Left lobe of liver (tissue), 2 donors: ENCODE data around the gene IFI27L2. TPM values are rescaled to one million over a fixed set of nuclear protein-coding genes. Genes with fewer than 3 reads are reported as not detected.

Source experiments
- ATAC-seq: fragments of 200-7000 bp; cut with Tn5 transposase; one replicate; pipeline ENCODE4 v1.9.1; 2020; ENCODE audit warnings: mild to moderate bottlenecking, moderate library complexity
- DNase-seq: peaks from one replicate; pipeline ENCODE4 v3.0.0-alpha.2; 2020; ENCODE audit warnings: low spot score
- total RNA-seq: library from RNA; stranded (reverse); gene quantifications from one replicate; pipeline ENCODE4 v1.2.1, GENCODE V29; 2021
- donor health status: DM: no; HTN: no; CAD: no; lungs with moderate emphysema.
- donor health status: DM: no; HTN: yes; CAD: no.

IFI27L2 gene
- total RNA-seq, 1 donor from 2014 or later: 1.2 TPM

DNA sequence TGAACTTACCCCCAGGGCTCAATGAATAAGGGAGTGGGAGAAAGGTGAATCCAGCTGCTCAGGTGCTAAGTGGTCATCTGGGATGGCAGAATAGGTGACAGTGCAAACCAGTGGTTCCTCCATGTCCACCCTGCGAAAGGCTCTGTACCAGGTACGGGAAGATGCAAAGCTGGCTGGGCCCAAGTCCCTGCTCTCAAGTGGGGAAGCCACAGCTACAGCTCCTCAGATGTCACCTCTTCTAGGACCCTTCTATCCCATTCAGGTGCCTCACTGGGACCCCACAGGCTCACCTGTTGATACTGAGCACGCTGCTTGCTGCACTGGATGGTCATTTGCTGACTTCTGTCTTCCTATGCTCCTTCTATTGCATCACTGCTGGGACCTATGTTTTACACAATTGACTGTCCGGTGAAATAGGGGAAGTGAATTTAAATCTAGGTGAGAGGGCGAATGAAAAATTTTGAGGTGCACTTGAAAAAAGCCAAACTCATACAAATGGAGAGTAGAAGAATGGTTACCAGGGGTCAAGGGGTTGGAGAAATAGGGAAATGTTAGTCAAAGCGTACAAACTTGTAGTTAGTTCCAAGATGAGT is 24.4 kb upstream of the IFI27L2 start:
- no peak for ATAC-seq

DNA sequence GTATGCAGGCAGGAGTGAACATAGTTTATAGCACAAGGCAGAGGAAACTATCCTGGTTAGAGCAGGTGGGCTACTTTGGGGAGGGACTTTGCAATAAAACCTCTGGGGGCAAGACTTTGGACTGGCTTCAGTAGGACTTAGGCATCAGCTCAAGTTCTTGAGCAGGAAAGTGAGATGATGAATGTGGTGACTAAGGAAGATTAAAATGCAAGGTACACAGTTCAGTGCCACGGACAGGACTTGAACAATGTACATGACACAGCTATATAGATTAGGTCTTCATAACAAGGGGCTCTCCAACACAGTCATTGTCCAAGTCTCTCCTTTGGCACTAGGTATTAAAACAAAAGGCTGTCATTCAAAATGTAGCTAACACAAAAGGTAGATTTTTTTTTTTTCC is 23.3 kb upstream of the IFI27L2 start:
- ATAC-seq: no peak
- no peak for DNase-seq

More for the DNA sequence above, 24.4 kb upstream of the IFI27L2 start:
- DNase-seq: no peak

GRCh38 chr14:94145902-94146527 is 16.6 kb upstream of the IFI27L2 start:
- ATAC-seq: no peak

DNA sequence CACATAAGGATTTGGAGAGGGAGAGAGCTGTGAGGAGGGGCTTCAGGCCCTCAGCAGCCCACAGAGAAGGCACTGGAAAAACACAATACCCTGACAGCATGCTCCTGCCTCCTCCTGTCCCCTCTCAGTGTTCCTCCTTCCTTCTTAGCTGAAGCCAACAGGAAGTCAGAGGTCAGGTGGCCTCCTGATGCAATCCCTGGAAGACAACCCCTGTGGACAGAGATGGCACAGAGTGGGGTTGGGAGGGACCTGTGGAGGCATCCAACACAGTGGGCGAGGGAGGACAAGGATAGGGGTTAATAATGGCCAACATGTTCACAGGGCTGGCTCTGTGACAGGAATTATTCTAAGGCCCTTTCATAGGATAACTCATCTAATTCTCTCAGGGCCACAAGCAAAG is 15.4 kb upstream of the IFI27L2 start:
- ATAC-seq (peak; percentile 48), DNase-seq (no peak)

More at GRCh38 chr14:94145902-94146527, 16.6 kb upstream of the IFI27L2 start:
- DNase-seq: no peak

DNA sequence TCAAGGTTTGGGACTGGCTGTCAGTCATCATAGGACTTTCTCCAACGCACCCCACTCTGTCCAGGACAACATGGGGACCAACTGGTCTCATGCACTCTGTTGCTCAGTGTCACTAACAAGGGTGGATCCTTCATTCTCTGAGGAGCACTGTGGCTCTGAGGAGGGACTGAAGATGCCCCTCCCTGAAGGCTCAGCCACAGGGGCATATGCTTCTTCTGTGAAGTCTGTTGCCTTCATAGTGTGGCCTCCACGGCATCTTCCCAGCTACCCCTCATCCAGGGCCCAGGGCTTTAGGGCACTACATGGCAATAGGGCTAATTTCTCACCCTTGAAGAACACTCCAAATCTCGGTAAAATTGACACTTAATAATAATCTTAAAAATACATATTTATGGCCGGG is 14.3 kb upstream of the IFI27L2 start:
- DNase-seq (no peak), ATAC-seq (no peak)

GRCh38 chr14:94143239-94143638 is 13.8 kb upstream of the IFI27L2 start:
- DNase-seq (no peak), ATAC-seq (no peak)

GRCh38 chr14:94142836-94143235 is 13.4 kb upstream of the IFI27L2 start:
- no peak for DNase-seq
- ATAC-seq: no peak

DNA sequence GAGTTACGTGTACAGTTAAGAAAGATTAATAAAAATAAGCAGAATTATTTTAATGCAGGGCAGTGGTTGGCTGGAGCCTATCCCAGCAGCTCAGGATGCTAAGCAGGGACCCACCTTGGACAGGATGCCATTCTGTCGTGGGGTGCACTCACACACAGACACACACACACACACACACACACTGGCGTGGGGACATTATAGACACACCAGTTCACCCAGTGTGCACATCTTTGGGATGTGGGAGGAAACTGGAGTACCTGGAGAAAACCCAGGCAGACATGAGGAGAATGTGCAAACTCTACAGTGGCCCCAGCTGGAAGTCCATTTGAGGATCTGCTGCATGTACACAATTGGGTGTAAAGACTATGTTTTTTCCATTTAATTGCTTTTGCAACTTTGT is 12.8 kb upstream of the IFI27L2 start:
- ATAC-seq: no peak
- DNase-seq: no peak

- no peak for DNase-seq
- no peak for ATAC-seq
These were observed 10.0 kb upstream of the IFI27L2 start for GRCh38 chr14:94139421-94139820.

DNA sequence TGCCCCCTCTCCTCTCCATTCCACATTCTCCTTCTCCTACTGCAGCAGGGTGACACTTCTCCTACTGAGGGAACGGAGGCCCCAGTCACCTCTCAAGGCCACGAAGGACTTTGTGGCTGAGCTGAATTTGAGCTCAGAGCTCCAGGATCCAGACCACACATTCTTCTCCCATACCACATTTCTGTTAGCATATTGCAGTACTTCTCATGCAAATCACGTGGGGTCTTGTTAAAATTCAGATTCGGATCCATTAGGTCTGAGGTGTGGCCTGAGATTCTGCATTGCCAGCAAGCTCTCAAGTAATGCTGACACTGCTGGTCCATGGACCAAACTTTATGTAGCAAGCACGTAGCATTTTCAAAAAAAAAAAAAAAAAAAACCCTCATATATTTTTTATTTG is 9.6 kb upstream of the IFI27L2 start:
- DNase-seq (no peak), ATAC-seq (no peak)

- ATAC-seq (no peak), DNase-seq (no peak)
These were observed 8.8 kb upstream of the IFI27L2 start for GRCh38 chr14:94138251-94138650.

- DNase-seq: peak; percentile 87
- peak; percentile 100 for ATAC-seq
These were observed 7.3 kb upstream of the IFI27L2 start for GRCh38 chr14:94136575-94137331.

DNA sequence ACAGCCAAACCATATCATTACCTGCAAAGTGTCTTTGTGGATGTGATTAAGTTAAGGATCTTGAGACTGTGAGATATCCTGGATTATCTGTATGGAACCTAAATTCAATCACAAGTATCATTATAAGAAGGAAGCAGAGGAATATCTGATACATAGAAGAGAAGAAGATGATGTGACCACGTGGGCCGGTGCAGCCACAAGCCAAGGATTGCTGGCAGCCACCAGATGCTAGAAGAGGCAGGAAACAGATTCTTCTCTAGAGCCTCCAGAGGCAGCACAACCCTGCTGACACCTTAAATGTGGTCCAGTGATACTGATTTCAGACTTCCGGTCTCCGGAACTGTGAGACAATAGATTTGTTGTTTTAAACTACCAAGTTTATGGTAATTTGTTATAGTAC is 6.1 kb upstream of the IFI27L2 start:
- no peak for ATAC-seq
- no peak for DNase-seq

DNA sequence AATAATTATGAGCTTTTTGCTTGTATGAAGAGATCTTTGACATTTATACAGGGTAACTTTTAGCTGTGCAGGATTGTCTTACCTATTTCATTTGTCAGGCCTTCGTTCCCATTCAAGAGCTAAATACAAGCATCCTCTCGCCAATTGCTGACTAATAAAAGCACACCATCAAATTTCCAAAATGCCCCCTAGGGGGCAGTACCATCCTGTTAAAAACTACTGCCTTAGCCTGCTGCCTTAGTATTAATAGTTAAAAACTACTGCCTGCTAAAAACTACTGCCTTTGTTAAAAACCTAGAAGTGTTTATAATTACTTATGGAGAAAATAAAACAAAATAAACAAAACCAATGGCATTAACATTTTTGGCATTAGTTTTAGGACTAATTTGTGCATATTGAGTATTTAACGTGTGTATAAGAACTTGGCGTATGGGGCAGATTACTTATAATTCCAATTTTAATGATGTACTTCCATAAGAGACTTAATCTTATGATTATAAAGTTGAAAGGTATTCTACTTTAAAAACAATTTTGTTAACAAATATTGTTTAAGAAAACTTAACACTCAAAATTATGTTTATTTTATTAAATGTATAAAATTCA is 3.0 kb upstream of the IFI27L2 start:
- DNase-seq (no peak), ATAC-seq (peak; percentile 73)

DNA sequence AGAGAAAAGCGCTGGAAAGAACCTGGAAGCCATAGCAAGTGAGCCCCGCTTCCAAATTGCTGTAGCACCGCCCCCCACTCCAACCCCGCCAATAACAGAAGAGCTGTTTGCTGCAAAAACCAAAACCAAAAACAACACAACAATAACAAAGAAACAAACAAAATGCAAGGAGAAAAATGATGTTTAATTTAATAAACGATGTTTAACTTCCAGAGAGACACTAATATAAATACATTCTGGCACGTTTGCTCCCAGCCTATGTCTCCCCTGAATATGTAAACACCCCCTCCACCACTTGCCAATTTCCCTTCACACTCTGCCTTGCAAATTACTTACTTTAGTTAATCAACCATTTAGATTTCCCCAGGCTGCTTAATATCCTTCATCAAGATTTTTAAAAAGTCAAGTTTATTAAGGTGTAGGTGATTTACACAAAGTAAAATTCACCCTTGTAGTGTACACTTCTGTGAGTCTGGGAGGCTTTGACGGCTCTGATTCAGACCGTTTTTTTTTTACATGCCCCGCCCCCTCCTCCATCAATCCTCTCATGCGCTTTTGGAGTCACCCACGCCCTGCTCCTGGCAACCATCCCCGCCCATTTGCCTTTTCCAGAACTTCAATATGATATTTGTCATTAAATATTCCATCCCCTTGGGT is 482 bp upstream of the IFI27L2 start:
- ATAC-seq: no peak
- DNase-seq: peak; percentile 39

DNA sequence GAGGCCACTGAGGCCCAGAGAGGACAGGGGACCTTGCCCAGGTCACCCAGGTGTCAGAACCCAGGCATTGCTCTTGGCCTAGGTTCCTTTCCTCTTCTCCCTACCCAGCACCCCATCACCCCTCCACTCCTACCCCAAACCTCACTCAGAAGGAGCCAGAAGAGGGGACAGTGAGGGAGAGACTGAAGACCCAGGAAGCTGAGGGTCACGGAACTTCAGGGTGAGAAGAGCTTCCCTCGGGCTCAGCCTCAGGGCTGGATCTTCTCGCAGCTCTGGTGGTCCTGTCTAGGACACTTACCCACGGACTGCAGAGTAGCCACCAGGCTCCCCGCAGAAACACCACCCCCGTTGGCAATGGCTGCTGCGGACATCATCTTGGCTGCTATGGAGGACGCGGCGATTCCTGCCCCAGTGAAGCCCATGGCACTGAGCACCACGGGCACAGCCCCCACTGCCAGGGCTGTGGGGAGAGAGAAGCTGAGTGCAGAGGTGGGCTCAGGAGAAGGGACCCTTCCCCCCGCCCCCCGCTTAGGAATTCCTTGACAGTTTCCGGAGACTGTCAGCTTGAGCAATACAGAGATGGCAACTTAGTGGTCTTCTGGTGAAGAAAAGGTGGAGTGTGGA is 1.1 kb downstream of the IFI27L2 start:
- ATAC-seq: no peak
- peak; percentile 34 for DNase-seq

DNA sequence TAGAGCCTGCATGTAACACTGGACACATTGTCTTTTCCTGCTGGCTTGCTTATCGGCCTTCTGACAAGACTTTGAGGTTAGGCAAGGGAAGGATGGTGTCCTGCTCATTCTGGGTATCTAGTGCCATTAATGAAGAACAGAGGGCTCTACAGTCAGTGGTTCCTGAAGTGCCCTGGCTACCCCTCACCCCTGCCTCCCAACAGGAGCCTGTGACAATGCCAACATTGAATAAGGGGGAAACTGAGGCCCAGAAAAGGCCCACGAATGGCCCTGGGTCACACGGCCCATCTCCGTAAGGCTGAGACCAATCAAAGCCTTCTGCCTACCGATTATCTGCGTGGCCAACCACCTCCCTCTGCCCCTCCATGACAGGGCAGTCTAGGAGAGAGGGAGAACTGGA is 2.1 kb downstream of the IFI27L2 start:
- DNase-seq (peak; percentile 23), ATAC-seq (no peak)

DNA sequence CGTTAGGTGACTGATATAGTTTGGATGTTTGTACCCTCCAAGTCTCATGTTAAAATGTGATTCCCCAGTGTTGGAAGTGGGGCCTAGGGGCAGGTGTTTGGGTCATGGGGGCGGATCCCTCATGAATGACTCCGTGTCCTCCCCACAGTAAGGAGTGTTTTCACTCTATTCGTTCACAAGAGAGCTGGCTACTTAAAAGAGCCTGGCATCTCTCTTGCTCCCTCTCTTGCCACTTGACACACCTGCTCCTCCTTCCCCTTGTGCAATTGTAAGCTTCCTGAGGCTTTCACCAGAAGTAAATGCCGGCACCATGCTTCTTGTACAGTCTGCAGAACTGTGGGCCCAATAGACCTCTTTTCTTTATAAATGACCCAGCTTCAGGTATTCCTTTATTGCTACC is 2.6 kb downstream of the IFI27L2 start:
- no peak for ATAC-seq
- no peak for DNase-seq

DNA sequence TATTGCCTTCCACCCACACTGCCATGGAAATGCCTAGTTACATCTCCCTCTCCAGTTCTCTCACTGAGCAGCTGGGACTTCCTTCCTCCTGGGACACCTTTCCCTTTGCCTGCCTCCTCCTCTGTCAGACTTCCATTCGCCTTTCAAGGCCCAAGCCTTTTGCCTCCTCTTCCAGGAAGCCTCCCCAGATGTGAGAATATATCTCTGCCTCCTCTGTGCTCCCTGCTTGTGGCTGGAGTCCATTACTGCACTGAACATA is 3.1 kb downstream of the IFI27L2 start:
- DNase-seq (no peak), ATAC-seq (no peak)

- ATAC-seq: no peak
- peak; percentile 30 for DNase-seq
These were observed 3.6 kb downstream of the IFI27L2 start for GRCh38 chr14:94125659-94126418.
